DND-41 (cell line): ENCODE results near the gene STRN.

Experiments used
- ATAC-seq: fragments of 200-7000 bp; cut with Tn5 transposase; 3 replicates; pipeline ENCODE4 v1.9.1; 2021; ENCODE audit warnings: low read depth; ENCODE audit not compliant: insufficient read depth
- DNase-seq: peaks from one replicate; pipeline ENCODE4 v3.0.0-alpha.2; 2020
- H2AFZ ChIP-seq: 2 replicates; pipeline ENCODE4 v1.6.0; 2012; ENCODE audit warnings: low read depth, low read length
- H3K27ac ChIP-seq: 2 replicates; pipeline ENCODE4 v1.5.1; 2012; ENCODE audit warnings: low read length, inconsistent platforms
- H3K27me3 ChIP-seq: fragments of 200-600 bp; sonication (generic); 2 replicates; pipeline ENCODE4 v1.6.0; 2012; ENCODE audit warnings: low read length, mild to moderate bottlenecking, inconsistent platforms; ENCODE audit not compliant: insufficient read depth, poor library complexity
- H3K36me3 ChIP-seq: 2 replicates; pipeline ENCODE4 v1.5.1; 2012; ENCODE audit warnings: low read length, inconsistent platforms; ENCODE audit not compliant: insufficient read depth
- H3K4me1 ChIP-seq: 2 replicates; pipeline ENCODE4 v1.5.1; 2012; ENCODE audit warnings: mild to moderate bottlenecking, low read length; ENCODE audit not compliant: insufficient read depth
- H3K4me2 ChIP-seq: 2 replicates; pipeline ENCODE4 v1.6.0; 2012; ENCODE audit warnings: mild to moderate bottlenecking, moderate library complexity, low read length, inconsistent platforms; ENCODE audit not compliant: insufficient read depth
- H3K4me3 ChIP-seq, 2 experiments: fragments of 200-600 bp in 1 of 2; shearing (Covaris generic) in 1 of 2; 2 replicates each; pipeline ENCODE4 v1.5.1; 2012 to 2016; ENCODE audit warnings: inconsistent platforms in 2 of 2, low read length in 2 of 2, mild to moderate bottlenecking in 2 of 2, low read depth in 1 of 2, moderate library complexity in 1 of 2
- H3K79me2 ChIP-seq: 2 replicates; pipeline ENCODE4 v1.6.0; 2012; ENCODE audit warnings: low read length, inconsistent platforms; ENCODE audit not compliant: insufficient read depth
- H3K9ac ChIP-seq: 2 replicates; pipeline ENCODE4 v1.6.0; 2012; ENCODE audit warnings: low read depth, mild to moderate bottlenecking, inconsistent platforms, low read length, moderate library complexity
- H3K9me3 ChIP-seq: 2 replicates; pipeline ENCODE4 v1.5.1; 2012; ENCODE audit warnings: low read length, moderate library complexity, mild to moderate bottlenecking, inconsistent platforms; ENCODE audit not compliant: insufficient read depth, severe bottlenecking
- H4K20me1 ChIP-seq: 2 replicates; pipeline ENCODE4 v1.6.0; 2012; ENCODE audit warnings: low read length; ENCODE audit not compliant: insufficient read depth
- EZH2 ChIP-seq: IDR thresholded peaks from 3 replicates; pipeline ENCODE4 v1.6.1; 2012; ENCODE audit warnings: borderline replicate concordance, low read depth, mild to moderate bottlenecking, moderate library complexity, low read length, inconsistent platforms; ENCODE audit not compliant: severe bottlenecking
- TF ChIP-seq, protein P1 (sequence below): IDR thresholded peaks from 2 replicates; pipeline ENCODE4 v1.5.1; 2012; ENCODE audit warnings: borderline replicate concordance, low read length, moderate library complexity, mild to moderate bottlenecking; ENCODE audit not compliant: poor library complexity, severe bottlenecking; ENCODE audit errors: extremely low read depth

Gene STRN

DNA sequence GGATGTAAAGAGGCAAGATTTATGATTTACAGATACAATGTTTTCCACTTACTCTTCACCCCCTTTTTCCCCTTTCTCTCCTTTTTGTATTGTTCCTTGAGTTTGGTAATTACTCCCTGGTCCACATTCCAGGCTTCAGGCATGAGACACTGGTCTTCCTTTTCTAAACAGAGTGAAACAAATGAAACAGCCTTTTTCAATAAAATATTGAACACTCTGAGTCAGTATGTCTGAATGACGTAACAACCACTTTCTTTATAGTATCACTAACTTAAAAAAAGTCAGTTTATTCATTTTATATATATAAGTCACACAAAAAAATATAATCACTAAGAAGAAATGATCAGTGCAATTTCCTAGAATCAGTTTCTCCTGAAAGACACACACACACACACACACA lies 79.7 kb downstream of the STRN start:
- Histone ChIP-seq H3K4me3 (no peak overlapping the region), H3K9ac (no peak overlapping the region), H3K79me2 (no peaks in the 10 kb centered on the region), H2AFZ (no peak overlapping the region), H3K36me3 (peaks cover 47% of the 10 kb centered on the region), H3K9me3 (no peaks in the 10 kb centered on the region), H3K4me1 (no peaks in the 10 kb centered on the region), H4K20me1 (no peaks in the 10 kb centered on the region), H3K27ac (no peak overlapping the region), H3K27me3 (no peaks in the 10 kb centered on the region), H3K4me2 (no peak overlapping the region)
- DNase-seq (no peak), ATAC-seq (no peak)
- no peak for TF ChIP-seq EZH2
- TF ChIP-seq, protein P1, sequence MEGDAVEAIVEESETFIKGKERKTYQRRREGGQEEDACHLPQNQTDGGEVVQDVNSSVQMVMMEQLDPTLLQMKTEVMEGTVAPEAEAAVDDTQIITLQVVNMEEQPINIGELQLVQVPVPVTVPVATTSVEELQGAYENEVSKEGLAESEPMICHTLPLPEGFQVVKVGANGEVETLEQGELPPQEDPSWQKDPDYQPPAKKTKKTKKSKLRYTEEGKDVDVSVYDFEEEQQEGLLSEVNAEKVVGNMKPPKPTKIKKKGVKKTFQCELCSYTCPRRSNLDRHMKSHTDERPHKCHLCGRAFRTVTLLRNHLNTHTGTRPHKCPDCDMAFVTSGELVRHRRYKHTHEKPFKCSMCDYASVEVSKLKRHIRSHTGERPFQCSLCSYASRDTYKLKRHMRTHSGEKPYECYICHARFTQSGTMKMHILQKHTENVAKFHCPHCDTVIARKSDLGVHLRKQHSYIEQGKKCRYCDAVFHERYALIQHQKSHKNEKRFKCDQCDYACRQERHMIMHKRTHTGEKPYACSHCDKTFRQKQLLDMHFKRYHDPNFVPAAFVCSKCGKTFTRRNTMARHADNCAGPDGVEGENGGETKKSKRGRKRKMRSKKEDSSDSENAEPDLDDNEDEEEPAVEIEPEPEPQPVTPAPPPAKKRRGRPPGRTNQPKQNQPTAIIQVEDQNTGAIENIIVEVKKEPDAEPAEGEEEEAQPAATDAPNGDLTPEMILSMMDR: no peak

DNA sequence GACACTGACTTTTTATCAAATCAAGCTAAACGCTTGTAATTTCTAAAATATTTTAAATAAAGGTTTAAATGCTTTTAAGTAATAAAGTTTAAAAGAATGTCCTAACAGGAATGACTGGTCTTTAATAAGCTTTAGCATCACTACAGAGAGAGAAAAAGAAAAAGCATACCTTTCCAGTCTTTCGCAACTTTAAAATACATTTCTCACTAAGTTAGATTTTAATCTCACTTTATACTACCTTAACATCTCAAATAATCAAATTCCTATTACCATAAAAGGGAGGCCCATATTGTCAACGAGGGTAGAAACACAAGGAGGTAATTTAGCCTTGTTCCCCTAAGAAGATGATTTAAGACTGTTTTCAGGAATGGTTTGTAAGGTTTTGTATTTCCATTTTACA lies 80.7 kb downstream of the STRN start:
- peaks cover 46% of the 10 kb centered on the region for H3K36me3 ChIP-seq
- no peaks in the 10 kb centered on the region for H4K20me1 ChIP-seq
- TF ChIP-seq, protein P1: no peak
- TF ChIP-seq EZH2: no peak
- H3K4me2 ChIP-seq: no peak overlapping the region
- no peaks in the 10 kb centered on the region for H3K9me3 ChIP-seq
- no peaks in the 10 kb centered on the region for H3K4me1 ChIP-seq
- no peak overlapping the region for H2AFZ ChIP-seq
- no peak for ATAC-seq
- no peak overlapping the region for H3K4me3 ChIP-seq
- no peak overlapping the region for H3K9ac ChIP-seq
- DNase-seq: no peak
- H3K27ac ChIP-seq: no peak overlapping the region
- no peaks in the 10 kb centered on the region for H3K79me2 ChIP-seq
- H3K27me3 ChIP-seq: no peaks in the 10 kb centered on the region

DNA sequence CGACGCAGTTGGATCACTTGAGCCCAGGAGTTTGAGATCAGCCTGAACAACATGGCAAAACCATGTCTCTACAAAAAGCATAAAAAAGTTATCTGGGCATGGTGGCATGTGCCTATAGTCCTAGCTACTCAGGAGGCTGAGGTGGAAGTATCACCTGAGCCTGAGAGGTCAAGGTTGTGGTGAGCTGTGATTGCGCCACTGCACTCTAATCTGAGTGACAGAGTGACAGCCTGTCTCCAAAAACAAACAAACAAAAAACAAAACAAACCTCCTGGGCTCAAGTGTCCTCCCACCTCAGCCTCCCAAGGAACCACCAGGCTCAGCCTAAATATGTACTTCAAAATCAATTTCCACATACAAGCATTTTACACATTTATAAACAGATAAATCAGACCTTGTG lies 83.8 kb downstream of the STRN start:
- H3K36me3 ChIP-seq: peaks cover 48% of the 10 kb centered on the region
- DNase-seq: no peak

More for the DNA sequence above, 83.8 kb downstream of the STRN start:
- Histone ChIP-seq H3K9me3 (no peaks in the 10 kb centered on the region), H3K4me1 (no peaks in the 10 kb centered on the region), H3K27ac (no peak overlapping the region), H3K79me2 (no peaks in the 10 kb centered on the region), H3K4me2 (no peak overlapping the region), H3K9ac (no peak overlapping the region), H3K27me3 (no peaks in the 10 kb centered on the region), H2AFZ (no peak overlapping the region), H3K4me3 (no peak overlapping the region), H4K20me1 (no peaks in the 10 kb centered on the region)
- ATAC-seq: no peak
- TF ChIP-seq EZH2: no peak
- TF ChIP-seq, protein P1: no peak
